Type B pancreatic cell (in vitro differentiated cells): ENCODE measurements around the gene RASGRF2. TPM values are rescaled to one million over a fixed set of nuclear protein-coding genes. Genes with fewer than 3 reads are reported as not detected.
"Not testable (repeated sequence)": the region's sequence is repeated elsewhere in the genome, so short reads cannot be mapped to it uniquely, and the experiment has no call there.

Source experiments
- DNase-seq: peaks from one replicate; pipeline ENCODE4 v3.0.0; 2021; ENCODE audit warnings: mixed read lengths; ENCODE audit not compliant: unreplicated experiment; ENCODE audit errors: extremely low spot score
- H3K27ac Mint-ChIP-seq: 2 replicates; pipeline ENCODE4 v1.8.0; 2021; ENCODE audit warnings: mild to moderate bottlenecking, mixed read lengths
- H3K27me3 Mint-ChIP-seq: 2 replicates; pipeline ENCODE4 v1.8.0; 2021; ENCODE audit warnings: mixed read lengths
- H3K36me3 Mint-ChIP-seq: 2 replicates; pipeline ENCODE4 v1.8.0; 2021; ENCODE audit warnings: mixed read lengths
- H3K4me1 Mint-ChIP-seq: one replicate; pipeline ENCODE4 v1.8.0; 2021; ENCODE audit warnings: mixed read lengths; ENCODE audit not compliant: unreplicated experiment
- H3K4me3 Mint-ChIP-seq: 2 replicates; pipeline ENCODE4 v1.8.0; 2021; ENCODE audit warnings: mild to moderate bottlenecking, mixed read lengths
- H3K9me3 Mint-ChIP-seq: 2 replicates; pipeline ENCODE4 v1.8.0; 2021; ENCODE audit warnings: mixed read lengths
- CTCF ChIP-seq: fragments of 200-600 bp; sonication (generic); conservative IDR thresholded peaks from 2 replicates; pipeline ENCODE4 v1.5.0; 2021; ENCODE audit warnings: antibody characterized with exemption, mild to moderate bottlenecking
- total RNA-seq: library from RNA; stranded (reverse); gene quantifications from 2 replicates; pipeline ENCODE4 v1.2.1, GENCODE V29; 2021; ENCODE audit warnings: low replicate concordance

The RASGRF2 gene
- total RNA-seq, 1 donor from 2014 or later = 2.1 TPM

GRCh38 chr5:81268521-81269196, 308.5 kb downstream of the RASGRF2 start:
- no peak overlapping the region for H3K4me3 Mint-ChIP-seq
- no peak for DNase-seq
- no peaks in the 10 kb centered on the region for H3K27me3 Mint-ChIP-seq
- peaks cover 13% of the 10 kb centered on the region for H3K36me3 Mint-ChIP-seq
- no peak for TF ChIP-seq CTCF
- H3K4me1 Mint-ChIP-seq = peaks cover 4% of the 10 kb centered on the region
- H3K9me3 Mint-ChIP-seq = peaks cover 4% of the 10 kb centered on the region
- peak overlapping the region; percentile 43 for H3K27ac Mint-ChIP-seq

GRCh38 chr5:81269751-81270393, 309.7 kb downstream of the RASGRF2 start:
- H3K27ac Mint-ChIP-seq = peak overlapping the region; percentile 46
- peak overlapping the region; percentile 20 for H3K4me3 Mint-ChIP-seq
- H3K9me3 Mint-ChIP-seq = peaks cover 9% of the 10 kb centered on the region
- no peaks in the 10 kb centered on the region for H3K27me3 Mint-ChIP-seq
- peaks cover 19% of the 10 kb centered on the region for H3K36me3 Mint-ChIP-seq
- H3K4me1 Mint-ChIP-seq = peaks cover 4% of the 10 kb centered on the region
- no peak for DNase-seq
- no peak for TF ChIP-seq CTCF

- H3K4me1 Mint-ChIP-seq, H3K27me3 Mint-ChIP-seq, DNase-seq: not testable (repeated sequence)
- Mint-ChIP-seq H3K9me3 (peaks cover 15% of the 10 kb centered on the region), H3K27ac (peak overlapping the region; percentile 46), H3K36me3 (peaks cover 25% of the 10 kb centered on the region), H3K4me3 (peak overlapping the region; percentile 20)
Observed at GRCh38 chr5:81270394-81271027, 310.3 kb downstream of the RASGRF2 start.
